Calu3 (cell line): Measurements from ENCODE around the gene BACE2. TPM values are rescaled to one million over a fixed set of nuclear protein-coding genes. Genes with fewer than 3 reads are reported as not detected.

Experiments used
- BruUV-seq: library from RNA; stranded (reverse); fragments of 400-500 nt; replicated peaks from 2 replicates; lab custom pipeline; 2021; lab: Mats Ljungman, UMichigan
- CTCF ChIA-PET: fragments of 300-600 bp; sonication (Branson Sonifier 250); formaldehyde crosslinking; loops from one replicate; lab custom pipeline; 2022; ENCODE audit warnings: antibody characterized with exemption; lab: Charles Lee
- DNase-seq: peaks from one replicate; pipeline ENCODE4 v3.0.0; 2022
- H3K27ac Mint-ChIP-seq: one replicate; pipeline ENCODE4 v1.8.0; 2022; ENCODE audit warnings: mixed read lengths; ENCODE audit not compliant: unreplicated experiment
- H3K27me3 Mint-ChIP-seq: one replicate; pipeline ENCODE4 v1.8.0; 2022; ENCODE audit warnings: mixed read lengths; ENCODE audit not compliant: unreplicated experiment
- H3K36me3 Mint-ChIP-seq: one replicate; pipeline ENCODE4 v1.8.0; 2022; ENCODE audit warnings: mild to moderate bottlenecking, moderate library complexity, mixed read lengths; ENCODE audit not compliant: insufficient read depth, unreplicated experiment
- H3K4me1 Mint-ChIP-seq: one replicate; pipeline ENCODE4 v1.8.0; 2022; ENCODE audit warnings: mild to moderate bottlenecking, low read depth, mixed read lengths; ENCODE audit not compliant: unreplicated experiment
- H3K4me3 Mint-ChIP-seq: one replicate; pipeline ENCODE4 v1.8.0; 2022; ENCODE audit warnings: mild to moderate bottlenecking, low read depth, moderate library complexity, mixed read lengths; ENCODE audit not compliant: unreplicated experiment
- H3K9me3 Mint-ChIP-seq: one replicate; pipeline ENCODE4 v1.8.0; 2022; ENCODE audit warnings: low read depth, mixed read lengths; ENCODE audit not compliant: unreplicated experiment
- CTCF ChIP-seq: fragments of 200-600 bp; IDR thresholded peaks from one replicate; pipeline ENCODE4 v1.8.0; 2022; ENCODE audit warnings: antibody characterized with exemption; ENCODE audit not compliant: unreplicated experiment
- intact Hi-C: fragments of 100-400 bp; cut with micrococcal nuclease; formaldehyde crosslinking; loops from one replicate; pipeline ENCODE4 v1.10.0; 2022; ENCODE audit not compliant: unreplicated experiment
- total RNA-seq: library from RNA; stranded (reverse); gene quantifications from 2 replicates; pipeline ENCODE4 v1.2.3, GENCODE V29; 2022

Gene BACE2
- total RNA-seq, 1 experiment from 2014 or later: 59.0 TPM

DNA sequence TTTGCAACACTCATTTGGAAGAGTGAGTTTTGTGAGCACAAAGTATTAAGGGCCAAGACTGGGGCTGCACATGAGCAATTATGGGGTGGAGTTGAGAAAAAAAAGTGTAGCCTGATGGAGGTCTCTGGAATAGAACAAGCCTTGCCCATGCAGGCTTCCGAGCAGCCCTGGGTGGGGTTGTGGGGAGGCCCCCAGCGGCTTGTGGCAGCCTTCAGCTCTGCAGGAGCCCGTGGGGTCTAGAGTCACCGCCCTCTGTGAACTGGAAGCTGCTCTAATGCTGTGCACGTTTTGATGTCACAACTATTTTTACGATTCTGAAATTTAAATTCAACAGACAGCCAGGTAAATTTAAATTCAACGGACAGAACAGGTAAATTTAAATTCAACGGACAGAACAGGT lies 58.9 kb downstream of the BACE2 start:
- H3K9me3 Mint-ChIP-seq: peaks cover 2% of the 10 kb centered on the region
- no TSS peak for BruUV-seq
- peaks cover 13% of the 10 kb centered on the region for H3K4me1 Mint-ChIP-seq
- H3K4me3 Mint-ChIP-seq: no peak overlapping the region
- H3K36me3 Mint-ChIP-seq: peaks cover 19% of the 10 kb centered on the region
- no peaks in the 10 kb centered on the region for H3K27me3 Mint-ChIP-seq
- CTCF ChIA-PET: no interaction called here
- intact Hi-C loops: no loop called here
- TF ChIP-seq CTCF: no peak
- DNase-seq: no peak
- no peak overlapping the region for H3K27ac Mint-ChIP-seq

DNA sequence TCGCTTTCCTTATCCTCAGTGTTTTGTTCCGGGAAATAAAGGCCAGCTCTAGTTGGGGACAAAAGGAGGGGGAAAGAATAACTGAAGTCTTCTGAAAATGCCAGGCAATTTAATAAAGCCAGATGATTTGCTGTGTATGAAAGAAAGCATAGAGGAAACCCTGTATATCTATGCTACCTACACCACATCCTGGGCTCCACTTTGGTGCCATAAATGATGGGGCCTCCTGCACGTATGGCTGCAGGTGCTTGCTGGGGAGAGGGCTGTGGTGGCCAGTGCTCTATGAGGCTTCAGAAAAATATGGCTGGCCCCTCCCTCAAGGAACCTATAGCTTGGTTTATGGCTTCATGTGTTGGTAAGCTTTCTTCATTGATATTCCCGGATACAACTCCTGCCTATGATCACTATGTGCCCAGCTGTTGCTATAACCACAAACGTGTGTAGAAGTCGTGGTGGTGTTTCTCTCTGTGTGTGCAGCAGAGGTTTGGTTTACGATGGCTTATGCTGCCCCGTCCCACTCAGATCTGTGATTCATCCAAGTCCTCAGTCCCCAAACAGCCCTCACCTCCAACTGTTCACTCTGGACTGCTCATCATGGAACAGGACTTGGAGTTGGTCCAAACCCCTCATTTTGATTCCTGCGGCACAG lies 59.5 kb downstream of the BACE2 start:
- DNase-seq: no peak
- no peak for TF ChIP-seq CTCF
- H3K27me3 Mint-ChIP-seq: no peaks in the 10 kb centered on the region
- H3K4me1 Mint-ChIP-seq: peaks cover 13% of the 10 kb centered on the region
- TSS peak; percentile 76 for BruUV-seq
- peak overlapping the region; percentile 90 for H3K27ac Mint-ChIP-seq
- CTCF ChIA-PET: interaction anchor here (0.7 kb wide), 1 partner anchor 57 kb away, joined by 4 read pairs; no protein-coding TSS in a partner anchor
- H3K9me3 Mint-ChIP-seq: peaks cover 2% of the 10 kb centered on the region
- H3K36me3 Mint-ChIP-seq: peaks cover 14% of the 10 kb centered on the region
- intact Hi-C loops: no loop called here
- peak overlapping the region; percentile 42 for H3K4me3 Mint-ChIP-seq

DNA sequence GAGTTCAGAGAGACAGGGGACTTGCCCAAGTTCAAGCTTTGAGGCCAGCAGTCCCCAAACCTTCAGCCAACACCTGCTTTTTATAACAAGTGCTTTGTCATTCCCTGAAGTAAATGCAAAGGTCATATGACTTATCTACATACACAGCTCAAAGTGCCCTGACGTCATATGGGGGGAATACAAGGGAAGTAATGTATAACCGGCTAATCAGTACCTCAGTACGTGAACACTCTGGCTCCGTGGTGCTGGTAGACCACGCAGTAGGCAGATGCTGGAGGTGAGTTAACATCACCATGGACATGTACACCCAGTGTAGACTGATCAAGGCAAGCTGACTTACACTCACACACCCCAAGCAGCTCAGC lies 60.0 kb downstream of the BACE2 start:
- peak overlapping the region; percentile 42 for H3K4me3 Mint-ChIP-seq
- peaks cover 13% of the 10 kb centered on the region for H3K4me1 Mint-ChIP-seq
- no TSS peak for BruUV-seq
- H3K27ac Mint-ChIP-seq: peak overlapping the region; percentile 90
- peak; percentile 39 for DNase-seq
- peaks cover 14% of the 10 kb centered on the region for H3K36me3 Mint-ChIP-seq
- intact Hi-C loops: no loop called here
- H3K9me3 Mint-ChIP-seq: peaks cover 2% of the 10 kb centered on the region
- H3K27me3 Mint-ChIP-seq: no peaks in the 10 kb centered on the region
- CTCF ChIA-PET: interaction anchor here (0.7 kb wide), 1 partner anchor 57 kb away, joined by 4 read pairs; no protein-coding TSS in a partner anchor
- no peak for TF ChIP-seq CTCF

DNA sequence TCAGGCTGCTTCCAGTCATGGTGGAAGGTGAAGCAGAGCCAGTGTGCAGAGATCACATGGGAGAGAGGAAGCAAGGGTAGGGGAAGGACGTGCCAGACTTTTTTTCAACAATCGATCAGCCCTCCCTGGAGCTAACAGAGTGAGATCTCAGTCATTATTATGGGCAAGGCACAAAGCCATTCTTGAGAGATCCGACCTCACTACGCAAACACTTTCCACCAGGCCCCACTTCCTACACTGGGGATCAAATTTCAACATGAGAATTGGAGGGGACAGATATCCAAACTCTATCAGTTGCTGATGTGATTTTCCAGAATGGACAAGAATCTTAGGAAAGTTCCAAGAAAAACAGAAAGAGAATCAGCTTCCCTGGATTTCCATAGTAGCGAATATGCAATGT lies 60.5 kb downstream of the BACE2 start:
- CTCF ChIA-PET: no interaction called here
- Mint-ChIP-seq H3K36me3 (peaks cover 14% of the 10 kb centered on the region), H3K4me1 (peaks cover 13% of the 10 kb centered on the region), H3K4me3 (peak overlapping the region; percentile 42), H3K27ac (peak overlapping the region; percentile 90), H3K9me3 (peaks cover 2% of the 10 kb centered on the region), H3K27me3 (no peaks in the 10 kb centered on the region)
- intact Hi-C loops: no loop called here
- no peak for DNase-seq
- TF ChIP-seq CTCF: no peak
- TSS peak; percentile 72 for BruUV-seq
